NB4 (cell line): Measurements from ENCODE around the gene DEFB131A.

ENCODE experiments used
- POLR2A ChIP-seq: IDR thresholded peaks from 2 replicates; pipeline ENCODE4 v1.6.1; 2011; ENCODE audit warnings: mild to moderate bottlenecking; ENCODE audit not compliant: insufficient read length; ENCODE audit errors: extremely low read depth
- TF ChIP-seq, protein P1 (sequence below): IDR thresholded peaks from one replicate; pipeline ENCODE4 v1.5.1; 2012; ENCODE audit warnings: low read depth, low read length

DNA sequence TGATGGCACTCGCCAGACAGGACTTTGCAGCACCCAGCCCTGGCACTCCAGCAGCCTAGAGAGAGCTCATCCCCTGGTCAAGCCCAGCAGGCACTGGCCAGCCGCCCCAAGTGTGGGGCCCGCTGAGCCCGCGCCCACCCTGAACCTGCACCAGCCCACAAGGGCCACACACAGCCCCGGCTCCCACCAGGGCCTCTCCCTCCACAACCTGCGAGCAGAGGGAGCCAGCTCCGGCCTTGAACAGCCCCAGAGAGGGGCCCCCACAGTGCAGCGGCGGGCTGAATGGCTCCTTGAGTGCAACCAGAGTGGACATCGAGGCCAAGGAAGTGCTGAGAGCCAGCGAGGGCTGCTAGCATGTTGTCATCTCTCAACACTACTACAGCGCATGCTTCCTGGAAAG lies 34.4 kb upstream of the DEFB131A start:
- TF ChIP-seq, protein P1, sequence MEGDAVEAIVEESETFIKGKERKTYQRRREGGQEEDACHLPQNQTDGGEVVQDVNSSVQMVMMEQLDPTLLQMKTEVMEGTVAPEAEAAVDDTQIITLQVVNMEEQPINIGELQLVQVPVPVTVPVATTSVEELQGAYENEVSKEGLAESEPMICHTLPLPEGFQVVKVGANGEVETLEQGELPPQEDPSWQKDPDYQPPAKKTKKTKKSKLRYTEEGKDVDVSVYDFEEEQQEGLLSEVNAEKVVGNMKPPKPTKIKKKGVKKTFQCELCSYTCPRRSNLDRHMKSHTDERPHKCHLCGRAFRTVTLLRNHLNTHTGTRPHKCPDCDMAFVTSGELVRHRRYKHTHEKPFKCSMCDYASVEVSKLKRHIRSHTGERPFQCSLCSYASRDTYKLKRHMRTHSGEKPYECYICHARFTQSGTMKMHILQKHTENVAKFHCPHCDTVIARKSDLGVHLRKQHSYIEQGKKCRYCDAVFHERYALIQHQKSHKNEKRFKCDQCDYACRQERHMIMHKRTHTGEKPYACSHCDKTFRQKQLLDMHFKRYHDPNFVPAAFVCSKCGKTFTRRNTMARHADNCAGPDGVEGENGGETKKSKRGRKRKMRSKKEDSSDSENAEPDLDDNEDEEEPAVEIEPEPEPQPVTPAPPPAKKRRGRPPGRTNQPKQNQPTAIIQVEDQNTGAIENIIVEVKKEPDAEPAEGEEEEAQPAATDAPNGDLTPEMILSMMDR: no peak
- no peak for TF ChIP-seq POLR2A
